ENCODE measurements around the gene RBM42.
"Not testable (repeated sequence)": the region's sequence is repeated elsewhere in the genome, so short reads cannot be mapped to it uniquely, and the experiment has no call there.

The RBM42 gene

GRCh38 chr19:35654828-35655227 is 26.0 kb downstream of the RBM42 start:
- not testable (repeated sequence) for DNase-seq

GRCh38 chr19:35655600-35655999 is 26.8 kb downstream of the RBM42 start:
- no peak for DNase-seq

GRCh38 chr19:35656700-35657099 is 27.9 kb downstream of the RBM42 start:
- no peak for DNase-seq

- no peak for DNase-seq
Measured at GRCh38 chr19:35657904-35658700, 29.3 kb downstream of the RBM42 start.

- DNase-seq: no peak
Measured at GRCh38 chr19:35661995-35662340, 33.1 kb downstream of the RBM42 start.

- DNase-seq: no peak
Measured at GRCh38 chr19:35663981-35664380, 35.1 kb downstream of the RBM42 start.

GRCh38 chr19:35665157-35665556 is 36.3 kb downstream of the RBM42 start:
- no peak for DNase-seq

- DNase-seq: no peak
Measured at GRCh38 chr19:35665604-35666003, 36.8 kb downstream of the RBM42 start.

GRCh38 chr19:35666251-35666913 is 37.5 kb downstream of the RBM42 start, which contains the start of gene UPK1A:
Gene UPK1A (plus strand): TSS chr19:35666517. CDS start chr19:35666813, 296 bp downstream.
- DNase-seq: no peak

- no peak for DNase-seq
Measured at GRCh38 chr19:35669566-35669965, 40.7 kb downstream of the RBM42 start.

GRCh38 chr19:35669974-35670373 is 41.1 kb downstream of the RBM42 start:
- DNase-seq: no peak

- no peak for DNase-seq
Measured at GRCh38 chr19:35670686-35671085, 41.9 kb downstream of the RBM42 start.

GRCh38 chr19:35671818-35672217 is 43.0 kb downstream of the RBM42 start:
- DNase-seq: no peak

- no peak for DNase-seq
Measured at GRCh38 chr19:35673121-35673804, 44.4 kb downstream of the RBM42 start.

GRCh38 chr19:35675589-35676140 is 46.8 kb downstream of the RBM42 start:
- DNase-seq: no peak

Measured in retina (tissue), 1 donor.